NAMALWA (cell line): ENCODE data around the gene ATRAID.

Experiments used
- DNase-seq: peaks from one replicate; pipeline ENCODE4 v3.0.0-alpha.2; 2015; ENCODE audit warnings: low spot score

The ATRAID gene

GRCh38 chr2:27250652-27251379, 39.0 kb downstream of the ATRAID start:
- no peak for DNase-seq

DNA sequence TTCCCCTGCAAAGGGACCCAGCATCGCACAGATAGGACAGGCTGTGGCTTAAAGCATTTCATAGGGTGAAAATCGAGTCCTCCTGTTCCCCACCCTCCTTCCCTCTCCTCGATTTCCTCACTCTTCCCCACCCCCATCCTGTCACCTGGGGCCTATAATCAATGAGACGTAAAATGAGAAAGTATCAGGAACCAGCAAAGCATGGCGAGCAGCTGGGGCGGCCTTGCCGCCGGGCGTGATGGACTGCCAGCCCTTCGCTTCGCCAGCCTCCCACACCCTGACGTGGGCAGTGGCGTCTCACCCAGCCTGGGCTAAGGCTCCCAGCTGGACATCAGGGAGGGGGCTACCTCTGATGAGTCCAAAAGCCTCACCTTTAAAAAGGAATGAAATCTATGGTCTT, 39.9 kb downstream of the ATRAID start:
- DNase-seq: no peak

- DNase-seq: no peak
Observed at GRCh38 chr2:27255187-27255586, 43.3 kb downstream of the ATRAID start.

DNA sequence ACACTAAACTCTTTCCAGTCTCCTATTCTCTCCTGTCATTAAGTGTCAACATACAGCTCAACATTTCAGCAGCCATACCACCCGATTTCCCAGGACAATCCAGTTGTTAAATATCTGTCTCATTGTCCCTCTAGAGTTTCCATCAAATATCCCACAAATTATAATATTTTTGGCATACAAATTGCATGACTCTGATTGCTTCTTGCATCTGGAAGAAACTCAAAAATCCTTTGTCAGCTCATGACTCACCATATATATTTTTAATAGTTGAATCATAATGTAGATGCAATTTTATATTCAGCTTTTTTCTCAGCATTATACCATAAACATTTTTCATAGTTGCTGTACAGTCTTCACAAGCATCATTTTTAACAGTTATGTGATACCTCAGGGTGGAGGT, 43.8 kb downstream of the ATRAID start:
- no peak for DNase-seq

- no peak for DNase-seq
Observed at GRCh38 chr2:27256855-27257454, 45.1 kb downstream of the ATRAID start.

GRCh38 chr2:27258051-27258450, 46.2 kb downstream of the ATRAID start:
- no peak for DNase-seq

GRCh38 chr2:27261241-27261925, 49.5 kb downstream of the ATRAID start:
- no peak for DNase-seq

DNA sequence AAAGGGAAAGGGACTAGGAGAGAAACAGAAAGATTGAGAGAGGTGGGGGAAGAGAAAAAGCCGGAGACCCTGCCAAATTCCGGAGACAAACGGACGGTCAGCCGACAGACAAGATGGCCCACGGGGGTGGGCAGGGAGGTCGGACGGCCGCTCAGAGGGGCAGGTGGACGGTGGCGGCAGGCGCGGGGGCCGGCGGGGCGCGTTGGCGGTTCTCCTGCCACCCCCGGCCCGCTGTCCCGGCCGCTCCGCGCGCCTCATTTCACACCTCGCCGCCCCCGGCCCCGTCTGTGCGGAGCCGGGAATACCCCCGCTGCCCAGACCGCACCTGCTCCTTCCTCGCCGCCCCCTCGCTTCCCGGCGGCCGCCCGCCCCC, 50.1 kb downstream of the ATRAID start:
- DNase-seq: no peak

- DNase-seq: no peak
Observed at GRCh38 chr2:27262379-27263286, 50.8 kb downstream of the ATRAID start, which contains the start of gene SLC30A3. Gene SLC30A3, minus strand, starts transcription at chr2:27263047. Its CDS starts 141 bp downstream, at chr2:27262906.

- DNase-seq: no peak
Observed at GRCh38 chr2:27263287-27264252, 51.7 kb downstream of the ATRAID start.

DNA sequence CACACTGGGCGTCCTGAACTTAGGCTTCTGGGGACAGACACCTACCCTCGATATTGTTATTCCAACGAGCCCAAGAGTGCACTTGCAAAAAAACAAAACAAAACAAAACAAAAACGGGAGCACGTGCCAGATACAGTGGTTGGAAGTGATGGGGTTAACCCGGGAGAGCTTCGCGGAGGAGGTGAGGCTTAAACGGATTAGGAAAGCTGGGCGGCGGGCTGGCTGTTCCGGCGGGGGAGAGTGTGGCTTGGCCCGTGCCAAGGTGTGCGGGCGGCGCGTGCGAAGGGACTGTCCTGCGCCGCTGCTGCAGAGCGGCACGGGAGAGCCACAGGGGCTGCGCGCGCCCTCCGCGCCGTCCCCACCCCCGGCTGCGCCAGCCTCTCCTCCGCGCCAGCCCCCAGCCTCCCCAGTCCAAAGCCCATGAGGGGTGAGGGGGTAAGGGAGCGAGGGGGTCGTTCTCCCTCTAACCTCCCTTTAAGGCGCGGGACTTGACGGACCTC, 52.5 kb downstream of the ATRAID start:
- no peak for DNase-seq

DNA sequence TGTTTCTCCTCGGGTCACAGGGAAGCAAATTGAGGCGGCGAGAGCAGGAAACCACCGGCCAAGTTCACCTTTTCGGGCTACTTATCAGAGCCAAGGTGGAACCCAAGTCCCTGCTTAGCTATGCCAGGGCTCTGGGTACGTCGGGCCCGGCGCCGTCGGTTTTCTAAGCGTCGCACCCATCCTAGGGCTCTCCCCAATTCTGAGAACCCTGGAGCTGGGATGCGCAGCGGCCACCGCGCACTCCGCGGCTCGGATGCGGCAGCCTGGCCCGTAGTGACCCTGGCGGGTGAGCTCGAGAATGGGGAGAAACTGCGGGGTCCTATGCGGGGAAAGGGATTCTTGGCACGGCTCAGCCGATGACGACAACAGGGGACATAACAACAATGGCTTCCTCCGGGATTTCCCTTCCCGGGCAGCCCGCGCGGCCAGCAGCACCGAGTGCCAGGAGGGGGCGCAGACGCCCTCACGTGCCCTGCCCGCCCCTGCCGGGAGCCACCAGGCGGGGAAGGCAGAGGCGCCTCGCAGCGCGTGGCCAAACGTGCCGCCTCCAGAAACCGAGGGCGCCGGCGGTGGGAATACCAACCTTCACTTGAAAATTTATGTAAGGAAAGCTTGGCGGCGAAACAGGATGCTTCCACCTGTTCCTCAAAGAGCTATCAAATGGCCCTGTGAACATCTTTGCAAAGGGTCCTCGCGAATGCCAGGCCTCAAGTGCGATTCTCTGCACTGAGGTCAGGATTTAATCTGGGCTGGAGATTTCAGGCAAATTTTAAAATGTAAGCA, 53.1 kb downstream of the ATRAID start:
- DNase-seq: peak; percentile 49

GRCh38 chr2:27265536-27265870, 53.7 kb downstream of the ATRAID start:
- DNase-seq: no peak
